OCI-LY7 (cell line): Measurements from ENCODE around the gene ATOSB.

ENCODE experiments used
- EZH2phosphoT487 ChIP-seq: fragments of 200-600 bp; sonication (generic); IDR thresholded peaks from 2 replicates; pipeline ENCODE4 v1.6.1; 2018; ENCODE audit warnings: low read depth, borderline replicate concordance, mild to moderate bottlenecking, mixed run types, antibody characterized with exemption, low read length, moderate library complexity, mixed read lengths
- TF ChIP-seq, protein P1 (sequence below): fragments of 200-600 bp; sonication (generic); conservative IDR thresholded peaks from 2 replicates; pipeline ENCODE4 v1.5.1; 2014; ENCODE audit warnings: mild to moderate bottlenecking, antibody characterized with exemption, low read length, moderate library complexity, mixed read lengths

DNA sequence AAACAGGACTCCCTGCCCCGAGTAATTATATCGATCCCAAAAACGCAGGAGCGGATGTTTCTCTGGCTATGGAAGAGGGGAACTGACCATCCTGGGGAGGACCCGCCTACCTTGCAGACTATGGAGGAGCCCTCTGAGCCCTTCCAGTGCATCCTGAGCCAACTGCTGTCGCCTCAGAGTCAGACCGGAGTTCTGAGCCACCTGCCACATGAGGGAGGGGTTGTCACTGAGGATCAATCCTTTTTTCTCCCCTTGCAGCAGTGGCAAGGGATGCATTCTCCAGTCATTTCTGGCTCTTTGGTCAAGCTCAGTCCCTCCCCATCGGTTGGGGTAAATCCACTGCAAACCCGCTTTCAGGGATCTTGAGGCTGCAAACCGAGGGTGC is 36.6 kb downstream of the ATOSB start:
- TF ChIP-seq, protein P1, sequence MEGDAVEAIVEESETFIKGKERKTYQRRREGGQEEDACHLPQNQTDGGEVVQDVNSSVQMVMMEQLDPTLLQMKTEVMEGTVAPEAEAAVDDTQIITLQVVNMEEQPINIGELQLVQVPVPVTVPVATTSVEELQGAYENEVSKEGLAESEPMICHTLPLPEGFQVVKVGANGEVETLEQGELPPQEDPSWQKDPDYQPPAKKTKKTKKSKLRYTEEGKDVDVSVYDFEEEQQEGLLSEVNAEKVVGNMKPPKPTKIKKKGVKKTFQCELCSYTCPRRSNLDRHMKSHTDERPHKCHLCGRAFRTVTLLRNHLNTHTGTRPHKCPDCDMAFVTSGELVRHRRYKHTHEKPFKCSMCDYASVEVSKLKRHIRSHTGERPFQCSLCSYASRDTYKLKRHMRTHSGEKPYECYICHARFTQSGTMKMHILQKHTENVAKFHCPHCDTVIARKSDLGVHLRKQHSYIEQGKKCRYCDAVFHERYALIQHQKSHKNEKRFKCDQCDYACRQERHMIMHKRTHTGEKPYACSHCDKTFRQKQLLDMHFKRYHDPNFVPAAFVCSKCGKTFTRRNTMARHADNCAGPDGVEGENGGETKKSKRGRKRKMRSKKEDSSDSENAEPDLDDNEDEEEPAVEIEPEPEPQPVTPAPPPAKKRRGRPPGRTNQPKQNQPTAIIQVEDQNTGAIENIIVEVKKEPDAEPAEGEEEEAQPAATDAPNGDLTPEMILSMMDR, result no peak
- no peak for TF ChIP-seq EZH2phosphoT487
